ENCODE measurements around the gene TMEM212. TPM values are rescaled to one million over a fixed set of nuclear protein-coding genes. Genes with fewer than 3 reads are reported as not detected.
A peak's percentile ranks its signal among the peaks of the same experiment; 100 is the strongest.

Gene TMEM212
- total RNA-seq, 1 experiment from 2014 or later = not detected

DNA sequence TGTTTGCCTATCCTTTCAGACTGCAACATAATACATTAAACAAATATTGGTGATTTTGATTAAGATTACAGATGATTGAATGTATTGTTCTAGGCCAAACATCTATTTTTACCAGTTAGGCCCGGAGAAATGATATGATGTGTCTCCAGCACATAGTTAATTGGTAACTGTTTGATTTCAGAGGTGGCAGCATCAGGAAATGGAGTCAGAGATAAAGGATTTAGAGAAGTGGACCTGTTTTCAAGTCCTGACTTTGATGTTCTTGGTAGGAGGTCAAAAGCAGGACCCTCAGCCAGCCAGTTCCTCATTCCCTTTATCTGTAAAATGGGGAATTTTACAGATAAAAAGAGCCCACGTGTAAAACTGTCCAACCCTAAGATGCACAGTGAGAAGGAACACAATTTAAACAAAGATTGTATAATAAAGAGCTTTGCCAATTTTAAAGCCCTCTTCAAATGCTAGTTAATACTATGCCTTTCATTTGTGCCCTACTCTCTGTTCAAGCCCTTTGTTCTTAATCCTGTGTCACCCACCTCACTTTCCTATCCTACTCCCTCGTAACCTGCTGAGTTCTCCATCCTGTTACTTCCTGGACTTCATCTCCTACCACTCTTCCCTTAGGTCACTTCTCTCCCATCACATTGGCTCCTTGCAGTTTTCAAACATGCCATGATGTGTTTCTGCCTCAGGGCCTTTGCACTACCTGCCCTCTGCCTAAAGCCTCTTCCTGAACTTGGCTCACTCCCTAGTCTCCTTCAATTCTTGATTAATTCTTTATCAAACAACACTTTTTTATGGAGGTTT, 2.5 kb downstream of the TMEM212 start:
- H3K36me3 ChIP-seq (ENCODE audit: control insufficient read depth, insufficient read depth, low read length) = no peaks in the 10 kb centered on the region
- H3K4me1 ChIP-seq = peaks cover 22% of the 10 kb centered on the region
- DNase-seq = no peak
- peaks cover 33% of the 10 kb centered on the region for H3K4me1 Mint-ChIP-seq (ENCODE audit: low read depth, unreplicated experiment)
- ChIA-PET POLR2A (no interaction called here), CTCF (no interaction called here)
- no peak overlapping the region for H3K4me3 Mint-ChIP-seq (ENCODE audit: unreplicated experiment)
- H3K36me3 Mint-ChIP-seq (ENCODE audit: insufficient read depth, unreplicated experiment) = no peaks in the 10 kb centered on the region
- H3K4me3 ChIP-seq (ENCODE audit: low read depth, low read length) = no peak overlapping the region
- BruUV-seq (replicated peaks) = no TSS peak
- no peaks in the 10 kb centered on the region for H3K27me3 ChIP-seq (replicated peaks; ENCODE audit: control insufficient read depth, insufficient read depth, low read length)
- H3K9me3 Mint-ChIP-seq (ENCODE audit: unreplicated experiment) = peaks cover 20% of the 10 kb centered on the region
- H3K9me3 ChIP-seq = peaks cover 3% of the 10 kb centered on the region; the same call in 1 of the 2 replicates
- TF ChIP-seq, protein P1, sequence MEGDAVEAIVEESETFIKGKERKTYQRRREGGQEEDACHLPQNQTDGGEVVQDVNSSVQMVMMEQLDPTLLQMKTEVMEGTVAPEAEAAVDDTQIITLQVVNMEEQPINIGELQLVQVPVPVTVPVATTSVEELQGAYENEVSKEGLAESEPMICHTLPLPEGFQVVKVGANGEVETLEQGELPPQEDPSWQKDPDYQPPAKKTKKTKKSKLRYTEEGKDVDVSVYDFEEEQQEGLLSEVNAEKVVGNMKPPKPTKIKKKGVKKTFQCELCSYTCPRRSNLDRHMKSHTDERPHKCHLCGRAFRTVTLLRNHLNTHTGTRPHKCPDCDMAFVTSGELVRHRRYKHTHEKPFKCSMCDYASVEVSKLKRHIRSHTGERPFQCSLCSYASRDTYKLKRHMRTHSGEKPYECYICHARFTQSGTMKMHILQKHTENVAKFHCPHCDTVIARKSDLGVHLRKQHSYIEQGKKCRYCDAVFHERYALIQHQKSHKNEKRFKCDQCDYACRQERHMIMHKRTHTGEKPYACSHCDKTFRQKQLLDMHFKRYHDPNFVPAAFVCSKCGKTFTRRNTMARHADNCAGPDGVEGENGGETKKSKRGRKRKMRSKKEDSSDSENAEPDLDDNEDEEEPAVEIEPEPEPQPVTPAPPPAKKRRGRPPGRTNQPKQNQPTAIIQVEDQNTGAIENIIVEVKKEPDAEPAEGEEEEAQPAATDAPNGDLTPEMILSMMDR (IDR thresholded peaks at IDR 0.05; ENCODE audit: insufficient read depth in 1 of 2, low read depth in 1 of 2, low read length in 1 of 2, severe bottlenecking in 1 of 2, unreplicated experiment in 1 of 2) = no peak
- intact Hi-C loops (cut with micrococcal nuclease; ENCODE audit: unreplicated experiment) = no loop called here
- no peaks in the 10 kb centered on the region for H3K27me3 Mint-ChIP-seq (ENCODE audit: insufficient read depth, unreplicated experiment)
- H3K27ac Mint-ChIP-seq (ENCODE audit: unreplicated experiment) = peak overlapping the region; percentile 65

DNA sequence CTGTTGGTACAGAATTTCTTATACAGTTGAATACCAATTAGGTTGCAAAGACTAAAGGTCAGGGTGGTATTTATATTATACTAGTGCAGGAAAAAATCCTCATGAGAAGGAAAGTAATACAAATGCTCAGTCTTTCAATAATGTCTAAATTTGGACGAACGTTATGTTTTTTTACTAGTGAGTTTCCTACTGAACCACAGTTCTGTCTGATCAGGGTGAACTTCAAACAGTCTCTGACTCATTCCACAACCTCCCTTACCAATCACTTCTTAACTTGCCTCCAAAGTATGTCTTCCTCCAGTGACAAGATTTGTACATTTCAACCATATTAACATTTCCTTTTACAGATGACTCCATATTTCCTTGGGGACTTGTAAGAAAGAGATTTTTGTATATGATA, 3.4 kb downstream of the TMEM212 start:
- no peak overlapping the region for H3K27ac Mint-ChIP-seq (ENCODE audit: unreplicated experiment)
- no peak overlapping the region for H3K4me3 ChIP-seq (ENCODE audit: low read depth, low read length)

DNA sequence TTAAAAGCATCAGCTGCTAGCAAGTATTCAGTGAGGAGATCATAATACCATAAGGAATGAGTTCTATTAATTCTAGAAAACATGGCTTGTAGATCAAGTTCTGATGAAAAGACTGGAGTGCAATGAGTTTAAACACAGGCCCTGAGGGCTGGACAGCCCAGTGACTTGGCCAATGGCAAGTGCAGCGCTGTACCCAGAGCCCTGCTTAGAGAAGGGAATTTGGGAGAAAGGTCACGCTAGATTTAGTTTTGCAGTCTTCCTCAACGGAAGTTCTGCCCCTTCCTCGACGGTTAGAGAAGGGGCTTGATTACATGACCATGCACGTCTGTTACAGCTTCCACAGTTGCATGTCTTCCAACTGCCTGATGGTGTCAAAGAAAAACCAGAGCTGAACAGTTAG, 4.0 kb downstream of the TMEM212 start:
- no peak overlapping the region for H3K4me3 ChIP-seq (ENCODE audit: low read depth, low read length)
- DNase-seq = no peak
- H3K4me3 Mint-ChIP-seq (ENCODE audit: unreplicated experiment) = no peak overlapping the region
- H3K27ac Mint-ChIP-seq (ENCODE audit: unreplicated experiment) = no peak overlapping the region
- peaks cover 26% of the 10 kb centered on the region for H3K4me1 Mint-ChIP-seq (ENCODE audit: low read depth, unreplicated experiment)
- no peaks in the 10 kb centered on the region for H3K36me3 Mint-ChIP-seq (ENCODE audit: insufficient read depth, unreplicated experiment)
- peaks cover 14% of the 10 kb centered on the region for H3K4me1 ChIP-seq
- intact Hi-C loops (cut with micrococcal nuclease; ENCODE audit: unreplicated experiment) = no loop called here
- POLR2A ChIA-PET = no interaction called here
- H3K27me3 ChIP-seq (replicated peaks; ENCODE audit: control insufficient read depth, insufficient read depth, low read length) = no peaks in the 10 kb centered on the region
- peaks cover 20% of the 10 kb centered on the region for H3K9me3 Mint-ChIP-seq (ENCODE audit: unreplicated experiment)
- peaks cover 3% of the 10 kb centered on the region; the same call in 1 of the 2 replicates for H3K9me3 ChIP-seq
- TF ChIP-seq, protein P1 (IDR thresholded peaks at IDR 0.05; ENCODE audit: insufficient read depth in 1 of 2, low read depth in 1 of 2, low read length in 1 of 2, severe bottlenecking in 1 of 2, unreplicated experiment in 1 of 2) = no peak
- no peaks in the 10 kb centered on the region for H3K36me3 ChIP-seq (ENCODE audit: control insufficient read depth, insufficient read depth, low read length)
- no TSS peak for BruUV-seq (replicated peaks)
- no peaks in the 10 kb centered on the region for H3K27me3 Mint-ChIP-seq (ENCODE audit: insufficient read depth, unreplicated experiment)
- CTCF ChIA-PET = no interaction called here

More for the DNA sequence above, 3.4 kb downstream of the TMEM212 start:
- Histone ChIP-seq H3K4me1 (peaks cover 14% of the 10 kb centered on the region), H3K36me3 (ENCODE audit: control insufficient read depth, insufficient read depth, low read length) (no peaks in the 10 kb centered on the region), H3K9me3 (peaks cover 3% of the 10 kb centered on the region; the same call in 1 of the 2 replicates), H3K27me3 (replicated peaks; ENCODE audit: control insufficient read depth, insufficient read depth, low read length) (no peaks in the 10 kb centered on the region)
- peaks cover 29% of the 10 kb centered on the region for H3K4me1 Mint-ChIP-seq (ENCODE audit: low read depth, unreplicated experiment)
- intact Hi-C loops (cut with micrococcal nuclease; ENCODE audit: unreplicated experiment) = no loop called here
- no peaks in the 10 kb centered on the region for H3K36me3 Mint-ChIP-seq (ENCODE audit: insufficient read depth, unreplicated experiment)
- no peak overlapping the region for H3K4me3 Mint-ChIP-seq (ENCODE audit: unreplicated experiment)
- ChIA-PET CTCF (no interaction called here), POLR2A (no interaction called here)
- TF ChIP-seq, protein P1 (IDR thresholded peaks at IDR 0.05; ENCODE audit: insufficient read depth in 1 of 2, low read depth in 1 of 2, low read length in 1 of 2, severe bottlenecking in 1 of 2, unreplicated experiment in 1 of 2) = no peak
- no peak for DNase-seq
- peaks cover 20% of the 10 kb centered on the region for H3K9me3 Mint-ChIP-seq (ENCODE audit: unreplicated experiment)
- no peaks in the 10 kb centered on the region for H3K27me3 Mint-ChIP-seq (ENCODE audit: insufficient read depth, unreplicated experiment)
- no TSS peak for BruUV-seq (replicated peaks)
